HCT116 (cell line): ENCODE measurements around the gene ZFP92. TPM values are rescaled to one million over a fixed set of nuclear protein-coding genes. Genes with fewer than 3 reads are reported as not detected.

Experiments used
- ATAC-seq: fragments of 200-7000 bp; cut with Tn5 transposase; 2 replicates; pipeline ENCODE4 v1.9.1; 2020; ENCODE audit warnings: mild to moderate bottlenecking, moderate library complexity
- BruUV-seq: library from RNA; stranded (reverse); fragments of 400-500 nt; replicated peaks from 2 replicates; lab custom pipeline; 2021; lab: Mats Ljungman, UMichigan
- CTCF ChIA-PET: fragments of 300-600 bp; sonication (Branson Sonifier 250); formaldehyde crosslinking; loops from one replicate; lab custom pipeline; 2021; ENCODE audit warnings: antibody characterized with exemption; lab: Charles Lee
- POLR2A ChIA-PET: fragments of 300-600, 350-600 bp; sonication (Branson Sonifier 250); formaldehyde crosslinking; loops from one replicate; lab custom pipeline; 2021; ENCODE audit warnings: antibody characterized with exemption; lab: Charles Lee
- RAD21 ChIA-PET, 2 experiments: fragments of 300-600 bp; sonication (Branson Sonifier 250); formaldehyde crosslinking; loops; one replicate each; lab custom pipeline; 2023; ENCODE audit warnings: low total read pairs in 2 of 2; ENCODE audit not compliant: uncharacterized antibody in 2 of 2, unreplicated experiment in 2 of 2, low non-redundant PET in 1 of 2; lab: Charles Lee
- DNase-seq: peaks from one replicate; pipeline ENCODE4 v3.0.0-alpha.2; 2010; ENCODE audit warnings: low read depth, low spot score
- H2AFZ ChIP-seq: fragments of 200-600 bp; shearing (Covaris generic), sonication (generic); 2 replicates; pipeline ENCODE4 v1.6.1; 2017; ENCODE audit warnings: low read depth, mixed run types, mixed read lengths, antibody characterized with exemption, low read length; ENCODE audit not compliant: poor library complexity, severe bottlenecking
- H3K27ac ChIP-seq: 2 replicates; pipeline ENCODE4 v1.5.1; 2012; ENCODE audit warnings: low read depth, low read length
- H3K27me3 ChIP-seq: fragments of 200-600 bp; sonication (generic); 2 replicates; pipeline ENCODE4 v1.6.1; 2016; ENCODE audit warnings: mixed run types, low read length, mixed read lengths; ENCODE audit not compliant: insufficient read depth
- H3K36me3 ChIP-seq, 2 experiments: fragments of 200-500 bp in 1 of 2; fragments of 200-600 bp in 1 of 2; sonication (Bioruptor generic) in 1 of 2; sonication (generic) in 1 of 2; 2 replicates each; pipeline versions ENCODE4 v1.5.1 to v1.6.1; 2014 to 2016; ENCODE audit warnings: low read length in 2 of 2, inconsistent platforms in 1 of 2, mixed read lengths in 1 of 2, mixed run types in 1 of 2; ENCODE audit not compliant: insufficient read depth in 2 of 2, control insufficient read depth in 1 of 2
- H3K4me1 ChIP-seq, 2 experiments: fragments of 200-600 bp in 1 of 2; sonication (generic) in 1 of 2; 2 replicates each; pipeline versions ENCODE4 v1.5.1 to v1.6.1; 2012 to 2017; ENCODE audit warnings: low read length in 2 of 2, inconsistent platforms in 1 of 2, mild to moderate bottlenecking in 1 of 2, mixed read lengths in 1 of 2, mixed run types in 1 of 2, moderate library complexity in 1 of 2; ENCODE audit not compliant: insufficient read depth in 2 of 2, control insufficient read depth in 1 of 2
- H3K4me2 ChIP-seq: fragments of 200-600 bp; sonication (generic); 2 replicates; pipeline ENCODE4 v1.6.1; 2017; ENCODE audit warnings: mixed run types, low read length, mixed read lengths
- H3K4me3 ChIP-seq, 2 experiments: fragments of 200-600 bp in 1 of 2; sonication (generic) in 1 of 2; replicated peaks in 1 of 2; 2 replicates each; pipeline ENCODE4 v1.5.1; 2011 to 2016; ENCODE audit warnings: low read length in 2 of 2, control low read depth in 1 of 2, low read depth in 1 of 2, mild to moderate bottlenecking in 1 of 2, mixed read lengths in 1 of 2, mixed run types in 1 of 2
- H3K79me2 ChIP-seq: fragments of 200-600 bp; sonication (generic); 2 replicates; pipeline ENCODE4 v1.6.1; 2017; ENCODE audit warnings: mild to moderate bottlenecking, mixed run types, low read length, moderate library complexity, mixed read lengths; ENCODE audit not compliant: insufficient read depth
- H3K9ac ChIP-seq: fragments of 200-600 bp; sonication (generic); 2 replicates; pipeline ENCODE4 v1.6.1; 2016; ENCODE audit warnings: low read length, mixed read lengths
- H3K9me2 ChIP-seq: fragments of 200-600 bp; sonication (generic), shearing (Covaris generic); 2 replicates; pipeline ENCODE4 v1.6.1; 2017; ENCODE audit warnings: mixed run types, mild to moderate bottlenecking, moderate library complexity; ENCODE audit not compliant: insufficient read depth
- H3K9me3 ChIP-seq, 2 experiments: fragments of 200-500 bp in 1 of 2; fragments of 200-600 bp in 1 of 2; sonication (Bioruptor generic) in 1 of 2; sonication (generic) in 1 of 2; 2 replicates each; pipeline ENCODE4 v1.6.1; 2014 to 2017; ENCODE audit warnings: low read length in 2 of 2, mixed read lengths in 2 of 2, inconsistent platforms in 1 of 2, low read depth in 1 of 2, mild to moderate bottlenecking in 1 of 2, mixed run types in 1 of 2, moderate library complexity in 1 of 2; ENCODE audit not compliant: control insufficient read depth in 1 of 2, insufficient read depth in 1 of 2
- H4K20me1 ChIP-seq: fragments of 200-600 bp; sonication (generic), shearing (Covaris generic); 2 replicates; pipeline ENCODE4 v1.6.1; 2017; ENCODE audit warnings: mixed run types, mild to moderate bottlenecking, moderate library complexity; ENCODE audit not compliant: insufficient read depth
- CEBPB ChIP-seq: IDR thresholded peaks from 2 replicates; pipeline ENCODE4 v1.6.1; 2012; ENCODE audit warnings: low read depth
- CTCF ChIP-seq, 3 experiments: fragments of 200-600 bp in 1 of 3; sonication (generic) in 1 of 3; IDR thresholded peaks in 2 of 3; conservative IDR thresholded peaks in 1 of 3; 2 replicates each; pipeline ENCODE4 v1.5.1; 2012 to 2017; ENCODE audit warnings: low read depth in 2 of 3, low read length in 2 of 3, antibody characterized with exemption in 1 of 3, borderline replicate concordance in 1 of 3, control low read depth in 1 of 3, mild to moderate bottlenecking in 1 of 3, mixed read lengths in 1 of 3, mixed run types in 1 of 3, moderate library complexity in 1 of 3; ENCODE audit not compliant: insufficient read depth in 1 of 3
- EGR1 ChIP-seq: IDR thresholded peaks from 2 replicates; pipeline ENCODE4 v1.6.1; 2012; ENCODE audit warnings: low read depth
- ELF1 ChIP-seq: IDR thresholded peaks from 2 replicates; pipeline ENCODE4 v1.6.1; 2012; ENCODE audit warnings: low read depth, borderline replicate concordance
- EZH2 ChIP-seq: fragments of 200-600 bp; sonication (generic); IDR thresholded peaks from 2 replicates; pipeline ENCODE4 v1.6.1; 2017; ENCODE audit warnings: antibody characterized with exemption, mixed run types
- EZH2phosphoT487 ChIP-seq: fragments of 200-600 bp; IDR thresholded peaks from 2 replicates; pipeline ENCODE4 v1.6.1; 2018; ENCODE audit warnings: antibody characterized with exemption, borderline replicate concordance
- FOSL1 ChIP-seq: IDR thresholded peaks from 2 replicates; pipeline ENCODE4 v1.6.1; 2012; ENCODE audit warnings: low read depth
- POLR2AphosphoS5 ChIP-seq: IDR thresholded peaks from 2 replicates; pipeline ENCODE4 v1.6.1; 2011; ENCODE audit warnings: mild to moderate bottlenecking, low read depth, low read length, moderate library complexity
- RAD21 ChIP-seq: IDR thresholded peaks from 2 replicates; pipeline ENCODE4 v1.6.1; 2012; ENCODE audit warnings: low read depth, mild to moderate bottlenecking
- intact Hi-C: fragments of 100-400 bp; cut with micrococcal nuclease; formaldehyde crosslinking; loops from 2 replicates; pipeline ENCODE4 v1.10.0; 2022
- total RNA-seq: library from RNA; stranded (reverse); gene quantifications from one replicate; pipeline ENCODE4 v1.2.1, GENCODE V29; 2021; ENCODE audit not compliant: unreplicated experiment

The ZFP92 gene
- total RNA-seq, 1 experiment from 2014 or later, result not detected

- TF ChIP-seq EZH2 (no peak), EGR1 (no peak), FOSL1 (no peak), EZH2phosphoT487 (no peak), RAD21 (no peak), CEBPB (no peak), ELF1 (no peak)
Observed at GRCh38 chrX:153372949-153373348, 38.3 kb upstream of the ZFP92 start (continued).

GRCh38 chrX:153374426-153374825 is 36.8 kb upstream of the ZFP92 start:
- H4K20me1 ChIP-seq, result no peaks in the 10 kb centered on the region
- no peaks in the 10 kb centered on the region for H3K9me2 ChIP-seq
- H3K36me3 ChIP-seq, result no peaks in the 10 kb centered on the region
- H3K9me3 ChIP-seq, result no peaks in the 10 kb centered on the region
- TF ChIP-seq RAD21 (peak; percentile 7; the same call in 1 of the 2 replicates), CTCF (IDR thresholded peaks at IDR 0.05 in 2 of 3, conservative IDR thresholded peaks at IDR 0.05 in 1 of 3; ENCODE audit: borderline replicate concordance in 1 of 3, insufficient read depth in 1 of 3, low read depth in 2 of 3, low read length in 2 of 3) (peak in 1 of 3 experiments; percentile 7; a peak in 1 of 6 replicates), POLR2AphosphoS5 (no peak)
- DNase-seq (no peak), ATAC-seq (no peak)
- intact Hi-C loops, result no loop called here
- ChIA-PET POLR2A (no interaction called here), CTCF (no interaction called here), RAD21 (no interaction called here)
- no peaks in the 10 kb centered on the region for H3K79me2 ChIP-seq
- H3K27me3 ChIP-seq, result 0 out of 2 replicates have a peak, but pooled peaks cover 2% of the 10 kb centered on the region
- no TSS peak for BruUV-seq
- no peaks in the 10 kb centered on the region for H3K4me1 ChIP-seq
- H3K27ac ChIP-seq, result no peak overlapping the region
- no peak overlapping the region for H3K4me2 ChIP-seq
- H3K4me3 ChIP-seq, result no peak overlapping the region
- H2AFZ ChIP-seq, result no peak overlapping the region
- H3K9ac ChIP-seq, result no peak overlapping the region
